OCI-LY1 (cell line): Measurements from ENCODE around the gene ARFGEF3.

ENCODE experiments used
- EZH2 ChIP-seq: fragments of 200-600 bp; sonication (generic), shearing (Covaris generic); IDR thresholded peaks from 2 replicates; pipeline ENCODE4 v1.8.0; 2017; ENCODE audit warnings: borderline replicate concordance, mixed run types, mild to moderate bottlenecking, antibody characterized with exemption, low read length, moderate library complexity, mixed read lengths
- TF ChIP-seq, protein P1 (sequence below): fragments of 200-600 bp; sonication (generic), shearing (Covaris generic); IDR thresholded peaks from 2 replicates; pipeline ENCODE4 v1.5.1; 2017; ENCODE audit warnings: mild to moderate bottlenecking, antibody characterized with exemption, low read length, moderate library complexity, mixed read lengths

- TF ChIP-seq, protein P1, sequence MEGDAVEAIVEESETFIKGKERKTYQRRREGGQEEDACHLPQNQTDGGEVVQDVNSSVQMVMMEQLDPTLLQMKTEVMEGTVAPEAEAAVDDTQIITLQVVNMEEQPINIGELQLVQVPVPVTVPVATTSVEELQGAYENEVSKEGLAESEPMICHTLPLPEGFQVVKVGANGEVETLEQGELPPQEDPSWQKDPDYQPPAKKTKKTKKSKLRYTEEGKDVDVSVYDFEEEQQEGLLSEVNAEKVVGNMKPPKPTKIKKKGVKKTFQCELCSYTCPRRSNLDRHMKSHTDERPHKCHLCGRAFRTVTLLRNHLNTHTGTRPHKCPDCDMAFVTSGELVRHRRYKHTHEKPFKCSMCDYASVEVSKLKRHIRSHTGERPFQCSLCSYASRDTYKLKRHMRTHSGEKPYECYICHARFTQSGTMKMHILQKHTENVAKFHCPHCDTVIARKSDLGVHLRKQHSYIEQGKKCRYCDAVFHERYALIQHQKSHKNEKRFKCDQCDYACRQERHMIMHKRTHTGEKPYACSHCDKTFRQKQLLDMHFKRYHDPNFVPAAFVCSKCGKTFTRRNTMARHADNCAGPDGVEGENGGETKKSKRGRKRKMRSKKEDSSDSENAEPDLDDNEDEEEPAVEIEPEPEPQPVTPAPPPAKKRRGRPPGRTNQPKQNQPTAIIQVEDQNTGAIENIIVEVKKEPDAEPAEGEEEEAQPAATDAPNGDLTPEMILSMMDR: no peak
- no peak for TF ChIP-seq EZH2
Measured at GRCh38 chr6:138161088-138161337, 726 bp upstream of the ARFGEF3 start.
